ENCODE measurements around the gene HIGD1A.

The HIGD1A gene

DNA sequence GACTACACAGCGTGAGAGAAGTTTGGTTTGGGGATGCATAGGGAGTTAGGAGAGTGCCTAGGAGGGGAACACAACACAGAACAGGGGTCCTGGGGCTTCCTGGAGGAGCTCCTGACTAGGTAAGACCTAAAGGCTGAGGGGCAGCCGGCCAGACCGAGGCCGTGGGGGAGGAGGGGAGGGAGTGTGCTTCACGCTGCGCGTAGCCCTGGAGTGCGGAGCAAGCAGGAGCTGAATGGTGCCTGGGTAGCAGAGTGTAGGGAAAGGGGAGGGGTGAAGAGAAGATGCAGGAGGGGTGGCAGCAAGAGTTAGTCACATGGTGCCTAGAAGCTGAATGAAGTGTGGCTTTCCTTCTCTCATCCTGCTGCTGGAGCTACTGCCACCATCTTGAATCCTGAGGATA is 69.3 kb downstream of the HIGD1A start:
- no peak for DNase-seq (ENCODE audit: low spot score)

GRCh38 chr3:42734263-42734860 is 69.9 kb downstream of the HIGD1A start:
- no peak for DNase-seq (ENCODE audit: low spot score)

DNA sequence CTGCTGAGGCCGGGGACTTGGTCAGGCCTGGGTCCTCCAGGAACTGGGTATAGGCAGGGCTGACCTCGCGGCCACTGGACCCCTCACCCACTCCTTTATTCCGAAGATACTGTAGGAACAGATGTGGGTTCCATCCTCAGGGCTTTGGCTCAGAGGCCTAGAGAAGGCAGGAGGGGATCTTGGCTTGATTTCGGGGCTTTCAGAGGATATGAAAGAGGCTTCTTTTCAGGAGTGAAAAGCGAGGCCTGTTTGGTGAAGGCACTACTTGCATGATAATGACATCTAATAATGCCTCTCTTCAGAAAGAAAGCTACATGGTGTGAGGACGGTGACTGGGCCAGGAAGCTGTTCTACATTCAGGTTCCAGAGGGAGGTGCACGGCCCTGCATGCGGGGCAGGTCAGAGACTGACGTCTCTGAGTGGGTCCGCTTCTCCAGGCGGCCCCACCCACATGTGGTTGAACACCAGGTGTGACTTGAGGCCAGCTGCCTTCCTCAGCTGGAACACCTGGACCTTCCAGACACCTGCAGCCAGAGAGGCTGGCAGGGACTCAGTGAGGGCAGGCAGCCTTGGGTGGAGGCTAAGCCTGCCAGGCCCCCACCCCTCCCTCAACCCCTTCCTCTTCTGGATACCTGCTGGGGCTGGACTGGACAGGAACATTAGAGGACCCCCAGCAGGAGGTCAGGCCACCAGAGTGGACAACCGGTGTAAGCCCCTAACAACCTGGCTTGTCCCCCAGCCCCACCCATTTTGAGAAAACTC is 70.6 kb downstream of the HIGD1A start:
- peak; percentile 98 for DNase-seq (ENCODE audit: low spot score)
